B cell (primary cell): ENCODE results near the gene MAL.

ENCODE experiments used
- CTCF ChIP-seq: fragments of 200-600 bp; IDR thresholded peaks from one replicate; pipeline ENCODE4 v1.8.0; 2022; ENCODE audit warnings: antibody characterized with exemption, mild to moderate bottlenecking
- EZH2 ChIP-seq: IDR thresholded peaks from 2 replicates; pipeline ENCODE4 v1.6.1; 2012; ENCODE audit warnings: borderline replicate concordance, low read depth, mild to moderate bottlenecking, moderate library complexity, low read length; ENCODE audit not compliant: insufficient read depth, poor library complexity, severe bottlenecking

- TF ChIP-seq CTCF (no peak), EZH2 (no peak)
Observed at GRCh38 chr2:95018861-95019550, 6.5 kb upstream of the MAL start.
